Activated CD4-positive, alpha-beta T cell treated with anti-CD3 and anti-CD28 coated beads for 1 hour (primary cell): ENCODE results near the gene TIGD1.

Experiments
- DNase-seq: peaks from one replicate; pipeline ENCODE4 v3.0.0-alpha.2; 2020

The TIGD1 gene

DNA sequence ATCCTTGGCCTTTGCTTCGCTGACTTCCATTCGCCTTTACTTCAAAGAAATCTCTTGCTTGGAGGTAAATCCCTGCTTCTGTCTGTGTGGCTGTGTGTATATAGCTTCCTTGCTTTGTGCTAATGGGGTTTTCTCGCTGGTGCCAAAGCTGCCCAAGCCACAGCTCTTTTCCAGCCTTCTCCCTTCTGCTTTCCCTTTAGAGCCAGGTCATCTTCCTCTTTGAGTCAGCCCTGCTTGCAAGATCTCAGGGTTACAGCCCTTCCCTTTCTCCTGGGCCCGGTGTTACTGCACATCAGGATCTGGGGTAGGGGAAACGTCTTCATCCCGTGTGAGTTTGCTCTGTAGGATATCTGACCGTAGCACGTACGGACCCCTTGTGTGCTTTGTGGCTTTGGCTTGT, 19.2 kb upstream of the TIGD1 start:
- DNase-seq, result no peak

DNA sequence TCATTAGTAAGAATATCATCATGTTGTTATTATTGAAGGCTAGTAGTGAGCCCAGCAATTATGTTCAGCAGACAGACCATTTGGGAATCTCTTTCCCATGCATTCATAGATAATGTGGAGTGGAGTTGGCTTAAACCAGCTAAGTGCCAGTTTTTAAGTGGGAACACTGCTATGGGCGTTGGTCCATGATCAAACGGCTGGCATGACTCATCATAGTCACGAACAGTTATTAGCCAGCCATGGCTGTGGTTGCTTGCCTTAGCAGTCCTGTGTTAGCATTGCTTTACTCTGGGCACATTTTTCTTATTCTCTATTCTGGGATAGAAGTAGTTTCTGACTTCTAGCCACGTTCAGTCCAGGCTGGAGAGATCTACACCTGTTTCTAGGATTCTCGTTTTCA, 17.8 kb upstream of the TIGD1 start:
- no peak for DNase-seq

DNA sequence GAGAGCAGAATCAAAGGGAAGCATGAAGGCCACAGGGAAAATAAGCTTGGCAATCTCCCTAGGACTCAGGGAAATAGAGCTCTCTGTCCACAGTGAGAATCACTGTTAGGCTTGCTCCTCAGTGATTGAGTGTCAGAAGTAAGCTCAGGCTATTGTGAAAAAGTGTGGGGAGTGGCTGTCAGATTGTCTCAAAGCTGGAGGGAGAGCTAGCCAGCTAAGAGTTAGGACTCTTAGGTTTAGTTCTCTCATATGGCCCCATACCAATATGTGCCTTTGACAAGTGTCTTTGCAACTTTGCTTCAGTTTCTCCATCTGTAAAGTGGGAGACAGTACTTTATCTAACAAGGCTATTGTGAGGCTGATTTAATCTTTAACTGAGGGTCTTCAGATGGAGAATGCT, 17.4 kb upstream of the TIGD1 start:
- no peak for DNase-seq

DNA sequence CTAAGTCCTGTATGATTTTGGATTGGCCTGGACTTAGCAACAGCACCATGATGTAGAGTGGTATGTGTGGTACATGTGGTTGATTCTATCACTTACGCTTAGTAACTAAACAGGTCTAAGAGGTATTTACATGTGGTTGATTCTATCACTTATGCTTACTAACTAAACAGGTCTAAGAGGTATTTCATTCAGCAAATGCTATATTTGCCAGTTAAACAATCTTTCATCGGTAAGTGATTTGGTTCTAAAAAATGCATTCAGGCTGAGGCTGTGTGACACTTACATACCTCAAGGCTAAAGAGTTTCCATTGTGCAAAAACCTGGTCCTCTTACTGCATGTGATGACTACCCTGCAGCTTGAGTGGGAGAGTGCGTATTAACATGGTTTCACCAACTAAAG, 13.2 kb upstream of the TIGD1 start:
- no peak for DNase-seq

DNA sequence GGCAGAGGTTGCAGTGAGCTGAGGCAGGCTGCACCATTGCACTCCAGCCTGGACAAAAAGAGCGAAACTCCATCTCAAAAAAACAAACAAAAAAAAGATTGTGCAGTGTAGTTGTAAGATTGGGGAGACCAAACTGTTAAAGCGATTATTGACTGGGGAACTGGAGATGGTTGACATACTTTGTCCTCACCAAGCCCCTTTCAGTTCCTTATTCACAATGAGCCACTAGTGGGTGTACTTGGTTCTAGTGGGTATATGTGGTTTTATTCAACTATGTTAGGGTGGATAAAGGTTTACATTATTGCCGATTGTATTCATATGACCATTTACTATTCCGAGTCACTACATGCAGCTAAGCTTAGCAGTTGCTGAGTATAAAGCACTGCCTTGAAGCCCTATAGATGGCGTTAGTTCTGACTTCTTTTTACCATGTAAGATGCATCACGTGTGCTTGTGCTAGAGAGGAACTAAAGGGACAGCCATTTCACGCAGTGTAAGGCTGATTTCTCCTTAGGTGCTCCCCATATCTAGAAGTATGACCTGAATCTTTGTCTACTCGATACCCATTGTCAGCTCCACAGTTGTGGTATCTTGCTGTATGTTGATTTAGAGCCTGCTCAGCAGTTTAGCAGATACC, 12.3 kb upstream of the TIGD1 start:
- DNase-seq, result no peak

DNA sequence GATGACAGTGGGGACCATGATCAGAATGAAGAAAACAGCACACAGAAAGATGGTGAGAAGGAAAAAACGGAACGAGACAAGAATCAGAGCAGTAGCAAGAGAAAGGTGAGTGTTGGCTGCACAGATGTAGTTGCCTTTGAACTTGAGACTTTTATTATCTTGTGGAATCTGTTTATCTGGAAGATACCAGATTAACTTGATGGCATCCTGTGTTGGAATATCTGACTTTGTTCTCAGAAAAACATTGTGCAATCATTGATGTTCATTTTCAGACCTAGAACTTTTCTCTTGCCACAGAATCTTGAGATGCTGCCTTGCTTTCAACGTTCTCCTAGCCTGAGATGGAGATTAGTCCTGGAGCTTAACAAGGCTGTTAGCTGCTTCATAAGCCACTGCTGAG, 6.1 kb upstream of the TIGD1 start:
- DNase-seq, result no peak

DNA sequence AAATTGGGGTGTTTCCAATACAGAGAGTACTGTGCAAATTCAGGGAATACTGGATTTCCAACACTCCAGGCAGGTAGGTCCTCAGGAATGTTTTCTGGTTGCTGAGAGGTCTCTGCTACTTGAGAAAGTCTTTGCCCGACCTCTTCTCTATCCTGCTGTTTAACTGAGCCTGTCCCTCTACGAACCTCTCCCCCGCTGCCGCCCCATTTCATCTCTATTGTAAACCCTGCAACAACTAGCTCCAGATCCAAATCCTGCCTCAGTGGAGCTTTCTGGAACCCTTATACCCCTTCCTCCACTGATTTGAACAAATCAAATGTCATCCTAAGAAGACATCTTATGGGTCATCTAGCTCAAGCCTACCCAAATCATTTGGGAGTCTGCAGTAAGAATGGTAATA, 1.4 kb upstream of the TIGD1 start:
- DNase-seq, result no peak

DNA sequence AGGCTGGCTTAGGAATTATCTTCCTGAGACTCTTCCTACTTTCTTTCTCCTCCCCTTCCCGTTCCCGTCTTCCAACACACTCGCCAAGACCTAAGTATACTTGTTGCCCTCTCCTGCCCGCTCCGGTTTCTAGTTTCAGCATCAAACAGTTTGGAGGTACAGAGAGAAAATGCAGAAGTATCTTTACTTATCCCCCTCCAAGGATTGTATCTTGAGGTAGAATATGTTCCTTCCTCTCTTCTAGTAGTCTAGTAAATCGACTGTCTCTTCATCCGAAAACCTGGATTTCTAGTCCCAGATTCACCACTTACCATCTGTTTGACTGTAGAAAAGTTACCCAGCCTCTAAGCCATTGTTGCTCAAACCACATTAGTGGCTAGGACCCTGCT, 887 bp upstream of the TIGD1 start:
- no peak for DNase-seq

DNA sequence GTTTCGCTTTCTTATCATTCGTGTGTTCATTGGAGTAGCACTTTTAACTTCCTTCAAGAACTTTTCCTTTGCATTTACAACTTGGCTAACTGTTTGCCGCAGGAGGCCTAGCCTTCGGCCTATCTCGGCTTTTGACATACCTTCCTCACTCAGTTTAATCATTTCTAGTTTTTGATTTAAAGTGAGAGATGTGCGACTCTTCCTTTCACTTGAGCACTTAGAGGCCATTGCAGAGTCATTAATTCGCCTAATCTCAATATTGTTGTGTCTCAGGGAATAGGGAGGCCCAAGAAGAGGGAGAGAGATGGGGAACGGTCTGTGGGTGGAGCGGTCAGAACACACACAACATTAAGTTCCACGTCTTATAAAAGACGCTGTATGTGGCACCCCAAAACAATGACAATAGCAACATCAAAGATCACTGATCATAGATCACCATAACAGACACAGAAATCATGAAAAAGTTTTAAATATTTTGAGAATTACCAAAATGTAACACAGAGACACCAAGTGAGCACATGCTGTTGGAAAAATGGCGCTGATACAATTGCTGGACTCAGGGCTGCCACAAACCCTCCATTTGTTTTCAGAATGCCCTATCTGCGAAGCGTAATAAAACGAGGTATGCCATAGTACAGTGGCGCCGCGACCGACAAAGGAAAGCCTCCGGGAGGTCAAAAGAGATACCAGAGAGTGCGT, 553 bp downstream of the TIGD1 start:
- no peak for DNase-seq

DNA sequence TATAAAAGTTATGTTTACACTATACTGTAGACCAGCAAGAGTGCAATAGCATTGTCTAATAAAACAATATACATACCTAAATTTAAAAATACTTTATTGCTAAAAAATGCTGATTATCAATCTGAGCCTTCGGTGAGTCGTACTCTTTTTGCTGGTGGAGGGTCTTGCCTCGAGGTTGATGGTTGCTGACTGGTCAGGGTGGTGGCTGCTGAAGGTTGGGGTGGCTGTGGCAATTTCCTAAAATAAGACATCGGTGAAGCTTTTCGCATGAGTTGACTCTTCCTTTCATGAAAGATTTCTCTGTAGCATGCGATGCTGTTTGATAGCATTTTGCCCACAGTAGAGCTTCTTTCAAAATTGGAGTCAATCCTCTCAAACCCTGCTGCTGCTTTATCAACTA, 2.4 kb downstream of the TIGD1 start:
- DNase-seq, result no peak

DNA sequence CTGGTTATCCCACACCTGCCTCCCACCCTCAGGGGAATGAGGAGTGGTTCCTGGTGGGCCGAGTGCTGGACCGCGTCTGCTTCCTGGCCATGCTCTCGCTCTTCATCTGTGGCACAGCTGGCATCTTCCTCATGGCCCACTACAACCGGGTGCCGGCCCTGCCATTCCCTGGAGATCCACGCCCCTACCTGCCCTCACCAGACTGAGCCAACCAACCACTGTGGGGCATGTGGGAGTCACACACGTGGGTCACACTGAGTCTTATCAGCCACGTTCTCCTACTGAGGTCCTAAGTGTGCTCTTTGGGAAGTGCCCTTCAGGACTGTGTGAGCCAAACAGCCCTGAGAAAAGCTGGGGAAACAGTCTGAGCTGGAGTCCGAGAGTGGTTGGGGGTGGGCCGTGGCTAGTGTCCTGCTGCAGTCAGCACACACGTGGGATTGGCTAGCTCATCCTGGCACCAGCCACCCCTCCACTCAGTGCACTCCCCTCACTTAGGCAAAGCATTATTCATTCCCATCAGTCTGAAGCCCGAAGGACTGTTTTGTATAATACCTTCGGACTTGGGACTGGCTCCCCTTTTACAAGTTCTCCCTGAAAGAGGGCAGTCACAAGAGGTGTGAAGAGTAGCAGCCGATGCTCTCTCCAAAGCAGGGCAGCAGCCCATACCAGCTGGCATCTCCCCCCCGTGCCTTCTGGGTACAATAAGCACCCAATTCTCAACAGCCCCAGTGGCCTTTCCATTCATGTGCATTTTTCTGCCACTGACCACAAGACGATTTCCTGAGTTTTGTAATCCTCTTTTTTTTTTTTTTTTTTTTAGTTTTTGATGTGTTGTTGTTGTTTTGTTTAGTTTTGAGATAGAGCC, 4.6 kb downstream of the TIGD1 start:
- DNase-seq, result no peak

DNA sequence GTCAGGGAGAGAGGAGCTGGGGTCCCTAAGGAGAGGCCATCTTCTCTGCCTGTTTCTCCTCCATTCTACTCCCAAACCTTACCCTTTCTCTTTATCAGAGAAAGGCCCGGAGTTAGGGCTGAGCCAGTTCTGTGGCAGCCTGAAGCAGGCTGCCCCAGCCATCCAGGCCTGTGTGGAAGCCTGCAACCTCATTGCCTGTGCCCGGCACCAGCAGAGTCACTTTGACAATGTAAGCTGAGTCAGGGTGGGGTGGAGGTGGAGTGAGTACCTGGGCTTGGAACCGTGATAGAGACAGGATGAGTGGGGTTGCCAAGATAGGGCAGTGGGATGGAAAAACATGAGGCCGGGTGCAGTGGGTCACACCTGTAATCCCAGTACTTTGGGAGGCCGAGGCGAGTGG, 5.7 kb downstream of the TIGD1 start:
- no peak for DNase-seq

DNA sequence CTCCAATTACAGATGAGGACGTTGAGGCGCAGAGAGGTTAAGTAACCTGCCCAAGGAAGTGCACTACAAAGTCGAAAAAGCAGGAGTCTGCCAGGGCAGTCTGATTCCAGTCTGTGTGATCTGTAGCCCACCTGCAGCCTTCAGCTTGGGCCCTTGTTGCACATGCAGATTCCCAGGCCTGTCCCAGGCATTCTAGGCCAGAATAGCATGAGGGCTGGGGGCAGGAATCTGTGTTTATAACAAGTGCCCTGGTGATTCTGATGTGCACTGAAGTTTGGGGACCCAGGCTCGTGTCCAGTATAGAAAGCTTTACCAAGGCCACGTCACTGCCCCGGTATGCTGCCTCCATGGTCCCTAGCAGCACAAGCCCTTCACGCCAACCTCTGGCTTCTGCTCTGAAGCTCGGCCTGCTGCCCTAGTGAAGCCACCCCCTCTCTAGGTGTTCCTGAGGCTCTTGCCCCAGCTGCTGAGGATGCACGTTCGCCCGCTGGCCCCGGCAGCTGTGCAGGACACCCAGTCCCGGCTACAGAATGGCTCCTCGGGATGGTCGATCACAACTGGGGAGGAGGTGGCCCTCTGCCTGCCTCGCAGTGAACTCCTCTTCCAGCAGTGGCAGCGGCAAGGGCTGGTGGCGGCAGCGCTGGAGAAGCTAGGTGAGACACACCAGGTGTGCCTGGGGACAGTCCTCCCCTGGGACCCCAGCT, 6.3 kb downstream of the TIGD1 start:
- DNase-seq, result no peak

DNA sequence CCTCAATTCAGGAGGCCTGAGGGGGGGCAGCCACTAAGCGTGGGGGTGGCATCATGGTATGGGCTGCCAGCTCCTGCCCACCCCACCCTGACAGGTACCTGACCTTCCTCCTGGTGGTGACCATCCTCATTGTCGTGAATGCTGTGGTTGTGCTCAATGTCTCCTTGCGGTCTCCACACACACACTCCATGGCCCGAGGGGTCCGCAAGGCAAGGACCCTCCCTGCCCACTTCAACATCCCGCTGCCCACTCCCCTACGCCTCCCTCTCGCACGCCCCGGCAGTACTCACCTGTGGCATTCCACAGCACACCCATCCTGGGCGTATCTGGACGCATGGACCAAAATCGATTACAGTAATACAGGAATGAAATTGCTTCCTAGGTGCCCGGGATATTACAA, 6.9 kb downstream of the TIGD1 start:
- no peak for DNase-seq

DNA sequence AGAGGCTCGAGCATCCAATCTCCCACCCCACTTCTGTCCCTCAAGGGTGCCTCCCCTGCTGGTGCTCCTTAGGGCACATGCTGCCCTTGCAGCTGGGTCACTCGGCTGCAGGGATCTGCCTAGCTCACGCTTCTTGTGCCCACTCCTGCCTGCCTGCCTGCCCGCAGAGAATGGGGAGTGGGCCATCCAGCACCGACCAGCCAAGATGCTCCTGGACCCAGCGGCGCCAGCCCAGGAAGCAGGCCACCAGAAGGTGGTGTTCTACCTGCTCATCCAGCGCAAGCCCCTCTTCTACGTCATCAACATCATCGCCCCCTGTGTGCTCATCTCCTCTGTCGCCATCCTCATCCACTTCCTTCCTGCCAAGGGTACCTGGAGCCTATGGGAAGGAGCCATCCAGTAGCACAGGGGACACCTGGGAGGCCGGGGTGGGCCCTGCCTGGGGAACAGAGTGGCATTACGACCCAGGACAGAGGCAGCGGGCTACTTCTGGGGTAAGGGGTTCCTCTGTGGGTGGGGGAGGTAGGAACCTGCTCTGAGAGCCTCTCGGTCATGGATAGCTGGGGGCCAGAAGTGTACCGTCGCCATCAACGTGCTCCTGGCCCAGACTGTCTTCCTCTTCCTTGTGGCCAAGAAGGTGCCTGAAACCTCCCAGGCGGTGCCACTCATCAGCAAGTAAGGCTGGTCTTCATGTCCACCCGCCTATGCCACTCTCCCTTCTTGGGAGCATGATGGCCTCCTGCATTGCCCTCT, 7.5 kb downstream of the TIGD1 start:
- no peak for DNase-seq

DNA sequence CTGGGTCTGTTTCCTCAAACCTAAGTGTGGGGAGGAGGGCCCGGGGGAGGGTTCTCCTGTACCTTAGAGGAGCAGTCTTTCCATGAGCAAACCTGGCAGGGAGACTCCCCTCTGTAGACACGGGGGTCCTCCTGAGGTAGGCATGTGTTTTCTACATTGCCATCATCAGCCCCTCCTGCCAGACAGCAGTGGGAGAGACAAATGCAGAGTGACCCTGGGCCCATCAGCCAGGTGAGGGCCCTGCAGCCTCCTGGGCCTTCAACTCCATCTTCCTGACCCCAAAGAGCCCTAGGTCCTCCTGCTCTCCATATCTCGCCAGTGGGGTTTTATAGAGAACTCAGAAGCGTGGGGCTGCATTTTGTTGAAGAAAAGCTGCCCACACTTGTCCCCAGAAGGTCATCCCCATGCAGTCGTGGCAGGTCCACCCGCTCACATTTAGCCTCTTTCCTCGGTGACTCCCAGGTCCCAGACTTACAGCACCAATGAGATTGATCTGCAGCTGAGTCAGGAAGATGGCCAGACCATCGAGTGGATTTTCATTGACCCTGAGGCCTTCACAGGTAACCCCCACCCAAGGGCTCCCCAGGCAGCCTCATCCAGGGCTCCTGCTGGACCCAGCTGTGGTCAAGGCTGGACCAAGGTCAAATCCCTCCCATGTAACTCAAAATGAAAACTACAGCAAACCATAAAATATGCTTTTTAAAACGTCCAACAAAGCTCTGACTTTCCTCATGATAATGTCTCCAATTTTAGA, 8.2 kb downstream of the TIGD1 start:
- no peak for DNase-seq

DNA sequence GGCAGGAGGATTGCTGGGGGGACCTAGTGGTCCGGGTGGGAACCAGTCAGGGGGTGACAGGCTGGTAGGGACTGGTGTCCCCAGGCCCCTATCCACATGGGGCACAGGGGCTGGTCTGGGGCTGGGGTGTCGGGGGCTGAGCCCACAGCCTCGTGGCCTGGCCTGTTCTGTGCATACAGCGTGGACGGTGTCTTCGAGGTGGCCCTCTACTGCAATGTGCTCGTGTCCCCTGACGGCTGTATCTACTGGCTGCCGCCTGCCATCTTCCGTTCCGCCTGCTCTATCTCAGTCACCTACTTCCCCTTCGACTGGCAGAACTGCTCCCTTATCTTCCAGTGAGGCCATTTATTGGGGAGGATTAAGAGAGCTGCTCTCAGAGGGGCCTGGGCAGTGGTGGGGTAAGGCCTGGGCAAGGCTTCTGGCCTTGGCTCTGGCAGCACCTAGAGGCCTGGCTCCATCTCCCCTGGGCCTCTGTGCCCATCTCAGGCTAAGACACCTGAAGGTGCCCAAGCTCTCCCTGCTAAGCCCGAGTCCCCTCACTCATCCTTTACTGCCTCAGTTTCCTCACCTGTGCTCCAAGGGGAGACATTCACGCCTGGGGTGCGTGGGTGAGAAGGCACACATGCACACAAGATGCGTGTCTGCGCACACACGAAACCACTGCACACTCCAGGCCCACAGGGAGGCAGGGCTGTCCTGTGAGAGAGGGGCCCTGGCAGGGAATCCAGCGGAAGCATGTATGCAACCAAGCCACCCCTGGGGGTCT, 9.0 kb downstream of the TIGD1 start:
- no peak for DNase-seq

DNA sequence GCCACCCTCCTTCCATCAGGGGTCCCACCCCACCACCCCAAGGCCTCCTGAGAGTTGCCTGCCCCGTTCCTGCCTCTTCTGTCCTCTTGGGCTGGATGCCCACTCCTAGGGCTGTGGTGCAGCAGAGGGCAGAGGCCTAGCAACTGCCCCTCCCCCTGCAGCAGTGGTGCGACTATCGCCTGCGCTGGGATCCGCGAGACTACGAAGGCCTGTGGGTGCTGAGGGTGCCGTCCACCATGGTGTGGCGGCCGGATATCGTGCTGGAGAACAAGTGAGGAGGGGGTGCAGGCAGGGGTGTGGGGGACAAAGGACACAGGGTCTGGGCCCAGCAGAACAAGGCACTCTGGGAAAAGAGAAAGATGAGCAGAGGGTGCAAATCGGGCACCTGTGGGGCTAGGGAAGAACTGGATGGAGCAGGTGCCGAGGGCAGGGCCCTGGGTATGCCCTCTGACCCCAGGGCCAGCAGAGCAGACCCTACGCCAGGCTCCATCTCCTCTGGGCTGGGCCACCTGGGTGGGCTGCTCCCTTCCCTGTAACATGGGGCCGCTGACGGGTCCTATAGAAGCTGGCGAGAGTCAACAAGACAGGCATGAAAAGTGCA, 9.8 kb downstream of the TIGD1 start:
- DNase-seq, result no peak

DNA sequence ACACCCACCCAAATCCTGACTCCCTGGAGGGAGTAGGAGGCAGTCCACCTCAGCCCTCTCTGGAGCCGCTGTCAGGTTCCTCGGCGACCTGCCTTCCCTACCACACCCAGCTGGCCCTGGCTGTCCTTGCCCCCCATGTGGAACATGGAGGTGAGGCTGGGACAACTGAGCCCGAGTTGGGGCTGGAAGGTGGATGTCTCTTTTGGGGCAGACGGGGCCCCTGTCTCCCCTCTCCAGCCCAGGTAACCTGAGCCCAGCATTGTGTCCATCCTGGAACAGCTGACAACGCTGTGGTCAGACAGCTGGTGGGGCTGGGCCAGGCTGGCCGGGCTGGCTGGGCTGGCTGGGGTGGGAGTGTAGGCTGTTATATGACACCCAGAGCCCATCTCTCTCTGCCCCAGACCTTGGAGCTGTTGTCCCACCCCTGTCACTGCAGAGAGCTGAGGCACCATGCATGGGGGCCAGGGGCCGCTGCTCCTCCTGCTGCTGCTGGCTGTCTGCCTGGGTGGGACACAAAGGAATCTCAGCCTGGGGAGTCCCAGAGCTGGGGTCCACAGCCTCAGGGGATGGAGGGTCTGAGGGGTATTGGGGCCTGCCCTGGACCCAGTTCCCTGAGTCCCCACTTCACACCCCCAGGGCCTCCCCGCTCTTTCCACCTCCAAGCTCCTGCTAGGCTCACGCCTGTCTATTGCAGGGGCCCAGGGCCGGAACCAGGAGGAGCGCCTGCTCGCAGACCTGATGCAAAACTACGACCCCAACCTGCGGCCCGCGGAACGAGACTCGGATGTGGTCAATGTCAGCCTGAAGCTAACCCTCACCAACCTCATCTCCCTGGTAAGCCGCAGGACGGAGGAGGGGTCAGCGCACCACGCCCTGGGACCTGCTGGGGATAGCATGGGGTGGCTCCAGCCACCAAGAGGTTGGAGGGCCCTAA, 10.8 kb downstream of the TIGD1 start, which contains the start of gene CHRNG:
CHRNG (plus strand) TSS at position 395 of the 934 bp plus-strand sequence; CDS start at position 451, 56 bp downstream.
- DNase-seq, result no peak
